CD14-positive monocyte (primary cell): ENCODE measurements around the gene DNAH2. TPM values are rescaled to one million over a fixed set of nuclear protein-coding genes. Genes with fewer than 3 reads are reported as not detected.

ENCODE experiments used
- DNase-seq, 3 donors: peaks; one replicate each; pipeline ENCODE4 v3.0.0-alpha.2; 2011 to 2022
- H2AFZ ChIP-seq: 2 replicates; pipeline ENCODE4 v1.6.0; 2012; ENCODE audit warnings: mild to moderate bottlenecking, low read depth, low read length, inconsistent platforms; ENCODE audit not compliant: insufficient read depth, poor library complexity, severe bottlenecking
- H3K27ac ChIP-seq, 2 donors: 1 replicate in 1 of 2; 2 replicates in 1 of 2; pipeline ENCODE4 v1.5.1; 2012 to 2013; ENCODE audit warnings: low read length in 2 of 2, control low read depth in 1 of 2, inconsistent platforms in 1 of 2, low read depth in 1 of 2, mild to moderate bottlenecking in 1 of 2
- H3K27me3 ChIP-seq, 2 donors: one replicate each; pipeline versions ENCODE4 v1.6.0 to v1.6.1; 2011 to 2013; ENCODE audit warnings: low read length in 2 of 2; ENCODE audit not compliant: control insufficient read depth in 2 of 2, insufficient read depth in 2 of 2
- H3K36me3 ChIP-seq, 2 donors: replicated peaks in 1 of 2; 1 replicate in 1 of 2; 2 replicates in 1 of 2; pipeline versions ENCODE4 v1.5.1 to v1.6.1; 2012 to 2013; ENCODE audit warnings: low read length in 2 of 2, control low read depth in 1 of 2, inconsistent platforms in 1 of 2, mild to moderate bottlenecking in 1 of 2; ENCODE audit not compliant: insufficient read depth in 2 of 2, control insufficient read depth in 1 of 2
- H3K4me1 ChIP-seq, 2 donors: 1 replicate in 1 of 2; 2 replicates in 1 of 2; pipeline versions ENCODE4 v1.5.1 to v1.6.1; 2012 to 2013; ENCODE audit warnings: low read length in 2 of 2, control low read depth in 1 of 2, inconsistent platforms in 1 of 2, mild to moderate bottlenecking in 1 of 2, moderate library complexity in 1 of 2; ENCODE audit not compliant: insufficient read depth in 2 of 2, control insufficient read depth in 1 of 2
- H3K4me2 ChIP-seq: replicated peaks from 2 replicates; pipeline ENCODE3; 2012; ENCODE audit warnings: low read length, moderate library complexity, mild to moderate bottlenecking; ENCODE audit not compliant: poor library complexity, severe bottlenecking; ENCODE audit errors: extremely low read depth
- H3K4me3 ChIP-seq, 3 experiments: fragments of 200-600 bp in 1 of 3; sonication (generic) in 1 of 3; replicated peaks in 1 of 3; 1 replicate in 2 of 3; 2 replicates in 1 of 3; pipeline ENCODE4 v1.5.1; 2011 to 2013; ENCODE audit warnings: low read length in 3 of 3, mild to moderate bottlenecking in 3 of 3, control low read depth in 2 of 3, low read depth in 2 of 3, inconsistent platforms in 1 of 3, moderate library complexity in 1 of 3
- H3K79me2 ChIP-seq: 2 replicates; pipeline ENCODE4 v1.6.0; 2012; ENCODE audit warnings: mild to moderate bottlenecking, control low read depth, inconsistent platforms, low read length, moderate library complexity; ENCODE audit not compliant: insufficient read depth
- H3K9ac ChIP-seq: 2 replicates; pipeline ENCODE4 v1.6.0; 2017; ENCODE audit warnings: low read length, mild to moderate bottlenecking; ENCODE audit not compliant: insufficient read depth, poor library complexity, severe bottlenecking
- H3K9me3 ChIP-seq, 2 donors: replicated peaks in 1 of 2; 1 replicate in 1 of 2; 2 replicates in 1 of 2; pipeline versions ENCODE4 v1.5.1 to v1.6.1; 2012 to 2013; ENCODE audit warnings: low read length in 2 of 2, control low read depth in 1 of 2; ENCODE audit not compliant: control insufficient read depth in 1 of 2, insufficient read depth in 1 of 2
- H4K20me1 ChIP-seq: 2 replicates; pipeline ENCODE4 v1.6.0; 2012; ENCODE audit warnings: mild to moderate bottlenecking, low read length, control low read depth, moderate library complexity; ENCODE audit not compliant: insufficient read depth
- H3K27ac Mint-ChIP-seq, 7 donors: one replicate each; pipeline ENCODE4 v1.8.0; 2020; ENCODE audit warnings: mild to moderate bottlenecking in 7 of 7, mixed read lengths in 7 of 7, moderate library complexity in 6 of 7, inconsistent platforms in 2 of 7
- H3K27me3 Mint-ChIP-seq, 3 donors: one replicate each; pipeline ENCODE4 v1.8.0; 2021 to 2022; ENCODE audit warnings: low read depth in 3 of 3, mild to moderate bottlenecking in 3 of 3, mixed read lengths in 3 of 3, moderate library complexity in 3 of 3, inconsistent platforms in 1 of 3
- H3K36me3 Mint-ChIP-seq, 2 donors: one replicate each; pipeline ENCODE4 v1.8.0; 2020; ENCODE audit warnings: mixed read lengths in 2 of 2, inconsistent platforms in 1 of 2, mild to moderate bottlenecking in 1 of 2
- H3K4me1 Mint-ChIP-seq: one replicate; pipeline ENCODE4 v1.8.0; 2020; ENCODE audit warnings: mild to moderate bottlenecking, mixed read lengths
- H3K4me3 Mint-ChIP-seq, 2 donors: one replicate each; pipeline ENCODE4 v1.8.0; 2020; ENCODE audit warnings: mild to moderate bottlenecking in 2 of 2, mixed read lengths in 2 of 2, moderate library complexity in 1 of 2
- H3K9me3 Mint-ChIP-seq, 7 donors: one replicate each; pipeline ENCODE4 v1.8.0; 2020 to 2022; ENCODE audit warnings: mixed read lengths in 7 of 7, mild to moderate bottlenecking in 6 of 7, moderate library complexity in 6 of 7, inconsistent platforms in 2 of 7
- WGBS: methylation state at CpG from one replicate; pipeline ENCODE4 v1.1.5; 2013; ENCODE audit warnings: missing lambda C conversion rate; ENCODE audit not compliant: insufficient coverage; 5-methylcytosine and 5-hydroxymethylcytosine counted together
- intact Hi-C, 2 donors: fragments of 100-400 bp; cut with micrococcal nuclease; formaldehyde crosslinking; loops; one replicate each; pipeline versions ENCODE4 v1.15.0 to v1.15.1; 2023
- polyA plus RNA-seq, 3 donors: library from polyadenylated mRNA; depleted of rRNA in 1 of 3; unstranded in 2 of 3; stranded (reverse) in 1 of 3; fragments of 300-500 nt in 2 of 3; fragments of >200 nt in 1 of 3; fragmentation: Illumina TruSeq in 2 of 3; gene quantifications; 1 replicate in 2 of 3; 2 replicates in 1 of 3; pipeline ENCODE4 v1.2.3, GENCODE V29; 2012 to 2021
- TF ChIP-seq, protein P1 (sequence below): fragments of 200-600 bp; IDR thresholded peaks from one replicate; pipeline ENCODE4 v1.8.0; 2022; ENCODE audit warnings: antibody characterized with exemption, mild to moderate bottlenecking

The DNAH2 gene
- polyA plus RNA-seq, 3 donors = 0.03 to 0.15 TPM; not detected in 1

DNA sequence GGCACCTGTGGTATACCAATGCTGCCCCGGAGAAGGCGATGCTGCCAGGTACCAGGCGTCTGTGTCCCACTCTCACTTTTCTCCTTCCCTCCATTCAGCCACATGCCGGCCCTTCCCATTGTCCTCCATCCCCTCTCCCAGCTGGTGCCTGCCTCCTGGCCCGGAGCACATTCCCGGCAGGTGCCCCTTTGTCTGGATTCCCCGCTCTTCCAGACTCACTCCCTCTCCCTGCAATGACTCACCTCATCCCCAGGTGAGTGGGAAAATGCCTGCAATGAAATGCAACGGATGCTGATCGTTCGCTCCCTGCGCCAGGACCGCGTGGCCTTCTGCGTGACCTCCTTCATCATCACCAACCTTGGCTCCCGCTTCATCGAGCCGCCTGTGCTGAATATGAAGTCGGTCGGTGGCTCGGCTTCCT, 106.0 kb downstream of the DNAH2 start:
- 95% methylated on average over 20 of the region's 20 CpGs for WGBS
- H3K36me3 Mint-ChIP-seq = no peaks in the 10 kb centered on the region
- Histone ChIP-seq H3K79me2 (no peaks in the 10 kb centered on the region), H3K4me2 (no peak overlapping the region), H3K27ac (no peak overlapping the region), H3K4me3 (no peak overlapping the region), H3K9me3 (no peaks in the 10 kb centered on the region), H3K9ac (no peak overlapping the region), H3K27me3 (no peaks in the 10 kb centered on the region), H2AFZ (no peak overlapping the region), H3K36me3 (no peaks in the 10 kb centered on the region), H4K20me1 (no peaks in the 10 kb centered on the region), H3K4me1 (no peaks in the 10 kb centered on the region)
- H3K27ac Mint-ChIP-seq = peak overlapping the region in 1 of 7 donors; percentile 32
- H3K9me3 Mint-ChIP-seq = no peaks in the 10 kb centered on the region
- H3K4me3 Mint-ChIP-seq = no peak overlapping the region
- TF ChIP-seq, protein P1, sequence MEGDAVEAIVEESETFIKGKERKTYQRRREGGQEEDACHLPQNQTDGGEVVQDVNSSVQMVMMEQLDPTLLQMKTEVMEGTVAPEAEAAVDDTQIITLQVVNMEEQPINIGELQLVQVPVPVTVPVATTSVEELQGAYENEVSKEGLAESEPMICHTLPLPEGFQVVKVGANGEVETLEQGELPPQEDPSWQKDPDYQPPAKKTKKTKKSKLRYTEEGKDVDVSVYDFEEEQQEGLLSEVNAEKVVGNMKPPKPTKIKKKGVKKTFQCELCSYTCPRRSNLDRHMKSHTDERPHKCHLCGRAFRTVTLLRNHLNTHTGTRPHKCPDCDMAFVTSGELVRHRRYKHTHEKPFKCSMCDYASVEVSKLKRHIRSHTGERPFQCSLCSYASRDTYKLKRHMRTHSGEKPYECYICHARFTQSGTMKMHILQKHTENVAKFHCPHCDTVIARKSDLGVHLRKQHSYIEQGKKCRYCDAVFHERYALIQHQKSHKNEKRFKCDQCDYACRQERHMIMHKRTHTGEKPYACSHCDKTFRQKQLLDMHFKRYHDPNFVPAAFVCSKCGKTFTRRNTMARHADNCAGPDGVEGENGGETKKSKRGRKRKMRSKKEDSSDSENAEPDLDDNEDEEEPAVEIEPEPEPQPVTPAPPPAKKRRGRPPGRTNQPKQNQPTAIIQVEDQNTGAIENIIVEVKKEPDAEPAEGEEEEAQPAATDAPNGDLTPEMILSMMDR = no peak
- intact Hi-C loops = loop anchor here (2.0 to 5.0 kb wide), 4 partner anchors 29 to 81 kb away; partner anchors contain the start of gene NAA38 (in 1 of the 2)
- peaks cover 6% of the 10 kb centered on the region for H3K4me1 Mint-ChIP-seq
- DNase-seq = no peak
- H3K27me3 Mint-ChIP-seq = peaks cover 7 to 14% (median 13%) of the 10 kb centered on the region in 3 donors

DNA sequence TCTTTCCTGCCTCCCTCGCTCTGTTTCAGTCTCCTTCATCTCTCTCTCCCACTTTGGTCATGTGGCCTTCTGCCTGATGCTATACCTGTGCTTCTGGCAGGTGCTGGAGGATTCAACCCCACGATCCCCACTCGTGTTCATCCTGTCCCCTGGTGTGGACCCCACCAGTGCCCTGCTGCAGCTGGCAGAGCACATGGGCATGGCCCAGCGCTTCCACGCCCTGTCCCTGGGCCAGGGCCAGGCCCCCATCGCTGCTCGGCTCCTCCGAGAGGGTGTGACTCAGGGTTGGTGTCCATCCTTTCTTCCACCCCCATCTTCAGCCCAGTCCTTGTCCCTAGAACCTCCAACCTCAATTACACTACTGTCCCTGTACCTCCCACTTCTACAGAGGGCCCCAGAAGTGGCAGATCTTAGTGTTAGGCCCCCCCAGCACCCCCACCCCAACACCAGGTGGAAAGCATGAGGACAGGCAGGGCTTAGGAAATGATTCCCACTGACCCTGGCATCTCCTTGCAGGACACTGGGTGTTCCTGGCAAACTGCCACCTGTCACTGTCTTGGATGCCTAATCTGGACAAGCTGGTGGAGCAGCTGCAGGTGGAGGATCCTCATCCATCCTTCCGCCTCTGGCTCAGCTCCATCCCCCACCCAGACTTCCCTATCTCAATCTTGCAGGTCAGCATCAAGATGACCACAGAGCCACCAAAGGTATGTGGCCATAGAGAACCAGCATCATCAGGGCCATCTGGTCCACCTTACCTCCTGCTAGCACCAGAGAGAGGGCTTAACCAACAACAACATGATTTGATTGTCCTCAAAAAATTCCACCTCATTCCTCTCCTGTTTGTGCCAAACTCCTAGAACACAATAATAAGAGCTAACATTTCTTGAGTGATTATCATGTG, 106.7 kb downstream of the DNAH2 start:
- no peak for DNase-seq
- Mint-ChIP-seq H3K27me3 (peaks cover 7 to 14% (median 13%) of the 10 kb centered on the region in 3 donors), H3K27ac (no peak overlapping the region), H3K36me3 (no peaks in the 10 kb centered on the region), H3K4me1 (peaks cover 6% of the 10 kb centered on the region), H3K9me3 (no peaks in the 10 kb centered on the region), H3K4me3 (no peak overlapping the region)
- H4K20me1 ChIP-seq = no peaks in the 10 kb centered on the region
- intact Hi-C loops = loop anchor here (5.0 kb wide), 2 partner anchors 73 to 82 kb away; no protein-coding TSS in a partner anchor
- no peaks in the 10 kb centered on the region for H3K36me3 ChIP-seq
- H2AFZ ChIP-seq = no peak overlapping the region
- no peak overlapping the region for H3K27ac ChIP-seq
- TF ChIP-seq, protein P1 = no peak
- H3K9me3 ChIP-seq = no peaks in the 10 kb centered on the region
- H3K4me1 ChIP-seq = no peaks in the 10 kb centered on the region
- H3K9ac ChIP-seq = no peak overlapping the region
- WGBS = 91% methylated on average over 7 of the region's 9 CpGs
- H3K4me3 ChIP-seq = no peak overlapping the region
- H3K27me3 ChIP-seq = no peaks in the 10 kb centered on the region
- H3K4me2 ChIP-seq = no peak overlapping the region
- H3K79me2 ChIP-seq = no peaks in the 10 kb centered on the region
